HEK293 (cell line): ENCODE results near the gene CEBPB.

ENCODE experiments used
- CTCF ChIA-PET: fragments of 350-600 bp; formaldehyde crosslinking; extraction: SDS; loops from one replicate; lab custom pipeline; 2021; ENCODE audit warnings: antibody characterized with exemption; lab: Yijun Ruan, JAX
- POLR2A ChIA-PET: fragments of 300-600 bp; formaldehyde crosslinking; extraction: SDS; loops from one replicate; lab custom pipeline; 2020; ENCODE audit warnings: antibody characterized with exemption, inconsistent platforms; lab: Yijun Ruan, JAX
- H3K27ac ChIP-seq: fragments of 200-500 bp; sonication (Bioruptor generic); 2 replicates; pipeline ENCODE4 v1.5.1; 2014; ENCODE audit warnings: low read depth, low read length, control low read depth, inconsistent platforms; ENCODE audit errors: extremely low read depth
- H3K36me3 ChIP-seq, 2 experiments: fragments of 200-500 bp in 1 of 2; sonication (Bioruptor generic) in 1 of 2; 1 replicate in 1 of 2; 2 replicates in 1 of 2; pipeline ENCODE4 v1.5.1; 2014 to 2017; ENCODE audit warnings: inconsistent platforms in 2 of 2, low read length in 2 of 2; ENCODE audit not compliant: control insufficient read depth in 2 of 2, insufficient read depth in 1 of 2
- H3K4me1 ChIP-seq: fragments of 200-500 bp; sonication (Bioruptor generic); 2 replicates; pipeline ENCODE4 v1.5.1; 2014; ENCODE audit warnings: mild to moderate bottlenecking, low read length, inconsistent platforms; ENCODE audit not compliant: control insufficient read depth, insufficient read depth
- H3K4me3 ChIP-seq: 2 replicates; pipeline ENCODE4 v1.5.1; 2011; ENCODE audit warnings: low read depth, mild to moderate bottlenecking, control low read depth, low read length, moderate library complexity
- H3K9me3 ChIP-seq: fragments of 200-500 bp; sonication (Bioruptor generic); 2 replicates; pipeline ENCODE4 v1.5.1; 2014; ENCODE audit warnings: low read depth, low read length, inconsistent platforms; ENCODE audit not compliant: control insufficient read depth, insufficient read depth
- BCL11B ChIP-seq: fragments of 450-650 bp; formaldehyde crosslinking; IDR thresholded peaks from 2 replicates; pipeline ENCODE4 v1.5.1; 2016; ENCODE audit warnings: low read depth, missing biosample characterization, missing genetic modification characterization
- GLIS1 ChIP-seq: fragments of 450-650 bp; formaldehyde crosslinking; IDR thresholded peaks from 2 replicates; pipeline ENCODE4 v1.5.1; 2016; ENCODE audit warnings: missing biosample characterization, missing genetic modification characterization
- IKZF3 ChIP-seq: fragments of 450-650 bp; IDR thresholded peaks from 2 replicates; pipeline ENCODE4 v1.5.0; 2018; ENCODE audit warnings: missing biosample characterization, mild to moderate bottlenecking, missing genetic modification characterization, moderate library complexity
- MYNN ChIP-seq: fragments of 450-650 bp; formaldehyde crosslinking; IDR thresholded peaks from 2 replicates; pipeline ENCODE4 v1.5.1; 2016; ENCODE audit warnings: missing biosample characterization, missing genetic modification characterization, borderline replicate concordance
- PRDM1 ChIP-seq: fragments of 450-650 bp; formaldehyde crosslinking; IDR thresholded peaks from 2 replicates; pipeline ENCODE4; 2016; ENCODE audit warnings: missing biosample characterization, missing genetic modification characterization
- TCF7L2 ChIP-seq: IDR thresholded peaks from 2 replicates; pipeline ENCODE4 v1.6.1; 2011; ENCODE audit warnings: low read depth, mild to moderate bottlenecking, inconsistent platforms, low read length, moderate library complexity, borderline replicate concordance
- YY2 ChIP-seq: fragments of 450-650 bp; formaldehyde crosslinking; IDR thresholded peaks from 2 replicates; pipeline ENCODE4 v1.5.1; 2016; ENCODE audit warnings: missing biosample characterization, missing genetic modification characterization
- ZBTB48 ChIP-seq: fragments of 450-650 bp; formaldehyde crosslinking; IDR thresholded peaks from 2 replicates; pipeline ENCODE4 v1.5.1; 2016; ENCODE audit warnings: missing biosample characterization, missing genetic modification characterization
- ZNF148 ChIP-seq: fragments of 450-650 bp; formaldehyde crosslinking; IDR thresholded peaks from 2 replicates; pipeline ENCODE4 v1.5.0; 2017; ENCODE audit warnings: missing biosample characterization, missing genetic modification characterization, borderline replicate concordance
- ZNF23 ChIP-seq: fragments of 450-650 bp; formaldehyde crosslinking; IDR thresholded peaks from 2 replicates; pipeline ENCODE4 v1.5.1; 2016; ENCODE audit warnings: missing biosample characterization, missing genetic modification characterization, borderline replicate concordance
- ZNF280C ChIP-seq: fragments of 450-650 bp; formaldehyde crosslinking; IDR thresholded peaks from 2 replicates; pipeline ENCODE4 v1.5.1; 2016; ENCODE audit warnings: missing biosample characterization, missing genetic modification characterization
- ZNF621 ChIP-seq: fragments of 450-650 bp; formaldehyde crosslinking; IDR thresholded peaks from 2 replicates; pipeline ENCODE4 v1.5.1; 2017; ENCODE audit warnings: missing biosample characterization, missing genetic modification characterization
- TF ChIP-seq, protein P1 (sequence below): fragments of 450-650 bp; formaldehyde crosslinking; IDR thresholded peaks from 2 replicates; pipeline ENCODE4 v1.5.1; 2016; ENCODE audit warnings: missing biosample characterization, missing genetic modification characterization, borderline replicate concordance

The CEBPB gene

DNA sequence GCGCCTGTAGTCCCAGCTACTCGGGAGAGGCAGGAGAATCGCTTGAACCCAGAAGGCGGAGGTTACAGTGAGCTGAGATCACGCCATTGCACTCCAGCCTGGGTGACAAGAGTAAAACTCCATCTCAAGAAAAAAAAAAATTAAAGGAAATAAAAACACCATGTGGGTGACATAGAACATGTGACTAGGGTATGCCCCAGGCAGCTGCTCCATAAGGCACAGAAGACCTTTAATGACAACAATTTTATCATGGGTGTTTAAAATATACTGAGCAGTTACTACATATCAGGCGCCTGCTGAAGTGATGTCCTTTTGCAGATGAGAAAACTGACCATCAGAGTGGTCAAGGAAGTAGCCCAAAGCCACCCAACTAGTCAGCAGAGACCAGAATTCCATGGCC lies 45.1 kb upstream of the CEBPB start (continued):
- TF ChIP-seq ZNF148 (tag by site-specific recombination) = no peak
- TF ChIP-seq, protein P1, sequence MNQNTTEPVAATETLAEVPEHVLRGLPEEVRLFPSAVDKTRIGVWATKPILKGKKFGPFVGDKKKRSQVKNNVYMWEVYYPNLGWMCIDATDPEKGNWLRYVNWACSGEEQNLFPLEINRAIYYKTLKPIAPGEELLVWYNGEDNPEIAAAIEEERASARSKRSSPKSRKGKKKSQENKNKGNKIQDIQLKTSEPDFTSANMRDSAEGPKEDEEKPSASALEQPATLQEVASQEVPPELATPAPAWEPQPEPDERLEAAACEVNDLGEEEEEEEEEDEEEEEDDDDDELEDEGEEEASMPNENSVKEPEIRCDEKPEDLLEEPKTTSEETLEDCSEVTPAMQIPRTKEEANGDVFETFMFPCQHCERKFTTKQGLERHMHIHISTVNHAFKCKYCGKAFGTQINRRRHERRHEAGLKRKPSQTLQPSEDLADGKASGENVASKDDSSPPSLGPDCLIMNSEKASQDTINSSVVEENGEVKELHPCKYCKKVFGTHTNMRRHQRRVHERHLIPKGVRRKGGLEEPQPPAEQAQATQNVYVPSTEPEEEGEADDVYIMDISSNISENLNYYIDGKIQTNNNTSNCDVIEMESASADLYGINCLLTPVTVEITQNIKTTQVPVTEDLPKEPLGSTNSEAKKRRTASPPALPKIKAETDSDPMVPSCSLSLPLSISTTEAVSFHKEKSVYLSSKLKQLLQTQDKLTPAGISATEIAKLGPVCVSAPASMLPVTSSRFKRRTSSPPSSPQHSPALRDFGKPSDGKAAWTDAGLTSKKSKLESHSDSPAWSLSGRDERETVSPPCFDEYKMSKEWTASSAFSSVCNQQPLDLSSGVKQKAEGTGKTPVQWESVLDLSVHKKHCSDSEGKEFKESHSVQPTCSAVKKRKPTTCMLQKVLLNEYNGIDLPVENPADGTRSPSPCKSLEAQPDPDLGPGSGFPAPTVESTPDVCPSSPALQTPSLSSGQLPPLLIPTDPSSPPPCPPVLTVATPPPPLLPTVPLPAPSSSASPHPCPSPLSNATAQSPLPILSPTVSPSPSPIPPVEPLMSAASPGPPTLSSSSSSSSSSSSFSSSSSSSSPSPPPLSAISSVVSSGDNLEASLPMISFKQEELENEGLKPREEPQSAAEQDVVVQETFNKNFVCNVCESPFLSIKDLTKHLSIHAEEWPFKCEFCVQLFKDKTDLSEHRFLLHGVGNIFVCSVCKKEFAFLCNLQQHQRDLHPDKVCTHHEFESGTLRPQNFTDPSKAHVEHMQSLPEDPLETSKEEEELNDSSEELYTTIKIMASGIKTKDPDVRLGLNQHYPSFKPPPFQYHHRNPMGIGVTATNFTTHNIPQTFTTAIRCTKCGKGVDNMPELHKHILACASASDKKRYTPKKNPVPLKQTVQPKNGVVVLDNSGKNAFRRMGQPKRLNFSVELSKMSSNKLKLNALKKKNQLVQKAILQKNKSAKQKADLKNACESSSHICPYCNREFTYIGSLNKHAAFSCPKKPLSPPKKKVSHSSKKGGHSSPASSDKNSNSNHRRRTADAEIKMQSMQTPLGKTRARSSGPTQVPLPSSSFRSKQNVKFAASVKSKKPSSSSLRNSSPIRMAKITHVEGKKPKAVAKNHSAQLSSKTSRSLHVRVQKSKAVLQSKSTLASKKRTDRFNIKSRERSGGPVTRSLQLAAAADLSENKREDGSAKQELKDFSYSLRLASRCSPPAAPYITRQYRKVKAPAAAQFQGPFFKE (tag by site-specific recombination) = no peak
- TF ChIP-seq ZBTB48 (tag by site-specific recombination) = no peak
- no peak for TF ChIP-seq ZNF23
- TF ChIP-seq TCF7L2 = no peak
- no peak for TF ChIP-seq PRDM1 (tag by site-specific recombination)
- no peak for TF ChIP-seq MYNN (tag by site-specific recombination)
- TF ChIP-seq BCL11B = no peak
- no peak for TF ChIP-seq YY2 (tag by site-specific recombination)
- no peak for TF ChIP-seq ZNF621 (tag by site-specific recombination)
- TF ChIP-seq ZNF280C (tag by site-specific recombination) = no peak

GRCh38 chr20:50146214-50146613 lies 44.4 kb upstream of the CEBPB start:
- Histone ChIP-seq H3K27ac (no peak overlapping the region), H3K9me3 (no peaks in the 10 kb centered on the region), H3K36me3 (peaks cover 3 to 78% of the 10 kb centered on the region in 2 experiments; a peak in 2 of 3 replicates), H3K4me3 (no peak overlapping the region), H3K4me1 (no peaks in the 10 kb centered on the region; the same call in 1 of the 2 replicates)
- CTCF ChIA-PET = no interaction called here
- TF ChIP-seq IKZF3 (tag by site-specific recombination) (no peak), GLIS1 (tag by site-specific recombination) (no peak)
- POLR2A ChIA-PET = no interaction called here
